Skeletal muscle satellite cell (primary cell): ENCODE measurements around the gene VASP.

Experiments used
- H3K27me3 ChIP-seq: 2 replicates; pipeline ENCODE4 v1.7.0; 2013; ENCODE audit warnings: low read length; ENCODE audit not compliant: control insufficient read depth, insufficient read depth
- H3K36me3 ChIP-seq: 2 replicates; pipeline ENCODE4 v1.7.0; 2013; ENCODE audit warnings: mild to moderate bottlenecking, control low read depth, low read length; ENCODE audit not compliant: insufficient read depth
- H3K4me1 ChIP-seq: 2 replicates; pipeline ENCODE4 v1.7.0; 2013; ENCODE audit warnings: low read length; ENCODE audit not compliant: control insufficient read depth, insufficient read depth
- H3K4me2 ChIP-seq: 2 replicates; pipeline ENCODE4 v1.7.0; 2013; ENCODE audit warnings: mild to moderate bottlenecking, low read length
- H3K4me3 ChIP-seq: 2 replicates; pipeline ENCODE4 v1.7.0; 2013; ENCODE audit warnings: low read length
- H3K9ac ChIP-seq: 2 replicates; pipeline ENCODE4 v1.7.0; 2013; ENCODE audit warnings: mild to moderate bottlenecking, low read depth, low read length, moderate library complexity
- H3K9me3 ChIP-seq: replicated peaks from 2 replicates; pipeline ENCODE4 v1.7.0; 2013; ENCODE audit warnings: mild to moderate bottlenecking, control low read depth, low read length

Gene VASP

DNA sequence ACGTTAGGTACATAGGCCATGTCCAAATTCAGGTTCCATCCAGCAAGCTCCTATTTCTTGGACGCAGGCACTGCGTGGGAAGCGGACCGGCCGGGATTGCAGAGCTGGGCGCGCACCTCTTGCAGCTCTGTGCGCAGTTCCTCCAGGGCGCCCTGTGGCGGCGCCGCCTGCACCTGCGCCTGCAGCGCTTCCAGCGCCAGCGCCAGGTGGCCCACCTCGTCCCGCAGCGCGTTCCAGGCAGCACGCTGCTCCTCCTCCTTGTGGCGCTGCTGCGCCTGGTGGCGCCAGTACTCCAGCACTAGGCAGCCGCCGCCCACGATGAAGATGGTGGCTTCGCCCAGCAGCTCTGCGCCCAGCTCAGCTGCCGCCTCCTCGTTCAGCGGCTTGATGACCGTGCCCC, 46.2 kb downstream of the VASP start:
- Histone ChIP-seq H3K4me3 (no peak overlapping the region), H3K9ac (no peak overlapping the region), H3K36me3 (peaks cover 4% of the 10 kb centered on the region), H3K9me3 (no peaks in the 10 kb centered on the region), H3K4me1 (peaks cover under 1% of the 10 kb centered on the region), H3K4me2 (no peak overlapping the region), H3K27me3 (no peaks in the 10 kb centered on the region)

DNA sequence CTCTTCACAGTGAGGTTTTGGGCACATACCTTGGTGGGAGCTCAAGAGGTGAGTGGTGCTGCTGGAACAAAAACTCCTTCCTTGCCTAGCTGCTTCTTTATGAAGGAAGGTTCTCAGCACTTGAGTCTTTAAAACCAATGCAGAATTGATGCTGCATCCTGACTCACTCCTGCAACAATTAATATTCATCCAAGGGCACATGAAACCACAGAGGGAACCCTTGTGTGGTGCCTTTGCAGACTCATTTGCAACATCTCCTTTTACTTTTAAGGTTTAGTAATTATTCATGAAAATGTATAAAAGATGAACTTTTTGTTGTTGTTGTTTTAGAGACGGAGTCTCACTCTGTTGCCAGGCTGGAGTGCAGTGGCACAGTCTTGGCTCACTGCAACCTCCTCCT, 47.2 kb downstream of the VASP start:
- Histone ChIP-seq H3K4me1 (no peaks in the 10 kb centered on the region), H3K9ac (no peak overlapping the region), H3K4me3 (no peak overlapping the region), H3K9me3 (no peaks in the 10 kb centered on the region), H3K36me3 (peaks cover 4% of the 10 kb centered on the region), H3K4me2 (no peak overlapping the region), H3K27me3 (no peaks in the 10 kb centered on the region)

DNA sequence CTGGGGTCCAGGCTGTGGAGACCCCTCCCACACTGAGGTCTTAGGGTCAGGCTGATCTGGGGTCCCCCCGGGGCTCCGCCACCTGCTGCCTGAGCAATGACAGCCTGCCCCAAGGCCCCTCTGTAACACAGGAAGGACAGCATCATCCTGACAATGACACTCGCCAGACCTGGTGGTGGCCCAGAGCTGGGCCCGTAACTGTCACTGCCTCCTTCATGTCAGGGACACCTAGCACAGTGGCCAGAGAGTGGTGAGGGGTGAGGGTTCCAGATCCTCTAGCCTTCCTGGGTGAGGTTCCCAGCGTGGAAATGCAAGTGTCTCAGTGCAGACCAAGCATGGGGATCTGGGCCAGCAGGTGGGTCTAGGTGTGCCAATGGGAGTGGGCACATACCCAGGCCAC, 49.6 kb downstream of the VASP start:
- H3K9me3 ChIP-seq: no peaks in the 10 kb centered on the region
- H3K36me3 ChIP-seq: peaks cover 4% of the 10 kb centered on the region

DNA sequence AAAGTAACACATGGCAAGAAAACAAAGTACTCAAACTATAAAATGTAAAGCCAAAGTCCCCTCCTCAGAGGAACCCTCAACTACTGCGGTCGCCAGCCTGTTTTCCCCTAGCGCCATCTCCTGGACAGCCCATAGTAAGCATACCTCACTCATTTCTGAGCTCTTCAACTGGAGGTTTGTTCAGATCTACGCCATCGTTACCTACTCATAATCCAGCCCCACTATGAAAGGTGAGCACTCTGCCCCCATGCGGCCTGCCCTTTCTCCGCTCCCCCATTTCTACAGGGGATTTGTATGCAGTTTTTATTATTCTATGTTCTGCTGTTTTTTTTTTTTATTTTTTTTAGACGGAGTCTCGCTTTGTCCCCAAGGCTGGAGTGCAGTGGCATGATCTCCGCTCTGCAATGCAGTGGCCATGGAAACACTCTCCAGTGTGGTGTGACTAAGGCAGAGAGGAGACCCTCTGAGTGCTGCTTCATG, 51.2 kb downstream of the VASP start:
- no peak overlapping the region for H3K4me2 ChIP-seq
- no peaks in the 10 kb centered on the region for H3K27me3 ChIP-seq
- H3K4me3 ChIP-seq: no peak overlapping the region
- no peaks in the 10 kb centered on the region for H3K9me3 ChIP-seq
- no peak overlapping the region for H3K9ac ChIP-seq
- H3K4me1 ChIP-seq: peaks cover 5% of the 10 kb centered on the region
- no peaks in the 10 kb centered on the region for H3K36me3 ChIP-seq

More for the DNA sequence above, 49.6 kb downstream of the VASP start:
- H3K4me2 ChIP-seq: no peak overlapping the region
- H3K4me1 ChIP-seq: no peaks in the 10 kb centered on the region
- H3K9ac ChIP-seq: no peak overlapping the region
- no peaks in the 10 kb centered on the region for H3K27me3 ChIP-seq
- H3K4me3 ChIP-seq: no peak overlapping the region

DNA sequence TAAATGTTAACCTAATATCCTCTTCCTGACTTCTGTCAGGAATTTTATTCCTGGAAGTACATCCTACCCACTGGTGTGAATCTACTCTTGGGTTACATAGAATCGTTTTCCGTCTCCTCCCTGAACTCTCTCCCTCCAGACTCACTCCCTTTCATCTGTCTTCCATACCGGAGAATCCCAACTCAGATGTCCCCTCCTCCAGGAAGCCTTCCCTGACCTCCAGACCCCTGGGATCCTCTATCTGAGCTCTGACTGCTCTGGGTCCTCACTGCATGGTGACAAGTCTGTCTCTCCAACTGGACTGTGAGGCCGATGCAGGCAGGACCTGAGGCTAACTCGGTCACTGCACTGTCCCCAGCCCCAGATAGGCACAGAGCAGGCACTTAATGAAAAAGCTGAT, 52.8 kb downstream of the VASP start:
- no peaks in the 10 kb centered on the region for H3K27me3 ChIP-seq
- peaks cover 5% of the 10 kb centered on the region for H3K4me1 ChIP-seq
- no peaks in the 10 kb centered on the region for H3K9me3 ChIP-seq
- H3K4me3 ChIP-seq: no peak overlapping the region
- no peak overlapping the region for H3K4me2 ChIP-seq
- no peaks in the 10 kb centered on the region for H3K36me3 ChIP-seq
- H3K9ac ChIP-seq: no peak overlapping the region

DNA sequence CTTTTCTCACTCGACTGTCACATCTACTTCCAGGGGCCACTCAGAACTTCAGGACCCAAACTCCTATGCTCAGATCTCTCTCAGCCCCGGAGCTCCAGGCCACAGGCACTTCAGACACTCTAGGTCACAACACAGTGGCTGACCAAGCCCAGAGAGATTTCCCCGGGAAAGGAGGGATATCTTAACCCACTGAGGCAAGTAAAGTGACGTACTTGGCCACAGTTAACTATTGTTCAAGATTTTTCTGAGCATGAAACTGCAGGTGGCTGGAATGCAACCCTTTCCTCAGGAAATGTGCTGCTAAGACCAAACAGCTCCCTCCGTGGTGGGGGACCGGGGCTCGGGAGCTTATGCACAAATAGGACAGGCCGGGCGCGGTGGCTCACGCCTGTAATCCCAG, 53.4 kb downstream of the VASP start:
- no peak overlapping the region for H3K9ac ChIP-seq
- H3K4me3 ChIP-seq: no peak overlapping the region
- no peaks in the 10 kb centered on the region for H3K9me3 ChIP-seq
- H3K4me1 ChIP-seq: peaks cover 5% of the 10 kb centered on the region
- H3K36me3 ChIP-seq: no peaks in the 10 kb centered on the region
- H3K27me3 ChIP-seq: no peaks in the 10 kb centered on the region
- H3K4me2 ChIP-seq: no peak overlapping the region

DNA sequence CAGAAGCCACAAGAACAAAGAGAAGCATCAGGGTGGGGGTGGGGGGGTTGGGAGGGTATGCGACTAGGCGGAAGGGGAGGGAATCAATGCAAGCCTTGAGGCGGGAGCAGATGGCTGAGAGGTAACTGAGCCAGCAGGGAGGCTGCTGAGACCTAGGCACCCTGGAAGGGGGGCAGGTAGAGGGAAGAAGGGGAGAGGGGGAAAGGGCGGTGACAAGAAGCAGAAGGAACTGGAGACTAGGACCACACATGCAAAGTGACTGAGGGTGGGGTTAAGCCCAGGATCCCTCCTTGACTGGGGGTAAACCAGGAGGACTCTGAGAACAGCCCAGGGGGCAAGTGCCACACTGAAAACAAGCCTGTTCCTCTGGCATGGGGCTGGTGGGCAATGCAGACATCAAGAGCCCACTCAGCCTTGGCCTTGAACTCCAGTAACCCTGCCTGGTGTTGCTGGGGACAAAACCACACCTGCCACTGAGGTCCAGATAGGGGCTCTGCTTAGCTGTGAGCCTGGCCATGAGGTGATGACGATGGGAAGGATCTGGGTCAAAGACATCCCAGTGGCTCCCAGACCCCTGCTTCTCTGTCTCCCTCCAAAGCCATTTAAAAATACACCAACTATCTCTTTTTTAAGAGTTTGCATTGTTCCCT, 57.0 kb downstream of the VASP start:
- Histone ChIP-seq H3K36me3 (no peaks in the 10 kb centered on the region), H3K9ac (no peak overlapping the region), H3K9me3 (no peaks in the 10 kb centered on the region), H3K27me3 (no peaks in the 10 kb centered on the region), H3K4me3 (no peak overlapping the region), H3K4me2 (no peak overlapping the region), H3K4me1 (peaks cover 15% of the 10 kb centered on the region)

DNA sequence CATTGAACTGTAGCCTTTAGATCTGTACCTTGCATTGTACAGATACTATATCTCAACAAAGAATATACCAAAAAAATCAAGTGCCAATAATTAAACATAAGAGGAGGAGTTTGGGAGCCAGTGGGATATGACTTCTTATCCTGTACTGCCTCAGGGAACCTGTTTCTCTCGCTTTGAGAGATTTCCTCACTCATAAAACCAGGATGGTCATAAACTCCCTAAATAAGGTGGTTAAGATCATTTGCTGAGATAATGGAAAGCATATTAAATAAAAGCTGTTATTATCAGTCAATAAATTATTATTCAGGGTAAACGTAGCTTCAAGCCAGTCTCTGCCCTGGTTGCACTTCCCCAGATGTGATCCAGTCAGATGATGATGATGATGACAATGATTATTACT, 60.3 kb downstream of the VASP start:
- H3K4me3 ChIP-seq: no peak overlapping the region
- no peaks in the 10 kb centered on the region for H3K9me3 ChIP-seq
- peaks cover 3% of the 10 kb centered on the region for H3K36me3 ChIP-seq
- no peak overlapping the region for H3K9ac ChIP-seq
- H3K4me2 ChIP-seq: no peak overlapping the region
- H3K27me3 ChIP-seq: no peaks in the 10 kb centered on the region
- H3K4me1 ChIP-seq: peaks cover 23% of the 10 kb centered on the region

DNA sequence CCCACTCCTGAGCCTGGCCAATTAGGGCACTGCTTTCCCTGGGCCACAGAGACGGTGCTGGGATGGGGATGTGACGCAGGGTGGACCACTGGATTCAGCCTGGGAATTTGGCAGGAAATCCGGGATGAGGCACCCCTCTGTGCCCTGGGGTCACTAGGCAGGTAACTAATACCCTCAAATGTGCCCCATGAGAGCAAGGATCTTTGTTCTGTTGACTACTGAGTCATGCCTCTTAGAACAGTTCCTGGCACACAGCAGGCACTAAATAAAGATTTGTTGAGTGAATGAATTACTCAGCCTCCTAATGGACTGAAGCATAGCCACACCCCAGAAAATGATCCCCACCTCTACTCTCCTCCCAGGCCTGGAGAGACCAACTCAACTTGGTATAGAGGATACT, 61.5 kb downstream of the VASP start:
- Histone ChIP-seq H3K4me1 (peaks cover 20% of the 10 kb centered on the region), H3K4me3 (peak overlapping the region; percentile 11), H3K9ac (peak overlapping the region; percentile 18), H3K4me2 (peak overlapping the region; percentile 46), H3K9me3 (no peaks in the 10 kb centered on the region), H3K27me3 (no peaks in the 10 kb centered on the region), H3K36me3 (peaks cover 3% of the 10 kb centered on the region)

DNA sequence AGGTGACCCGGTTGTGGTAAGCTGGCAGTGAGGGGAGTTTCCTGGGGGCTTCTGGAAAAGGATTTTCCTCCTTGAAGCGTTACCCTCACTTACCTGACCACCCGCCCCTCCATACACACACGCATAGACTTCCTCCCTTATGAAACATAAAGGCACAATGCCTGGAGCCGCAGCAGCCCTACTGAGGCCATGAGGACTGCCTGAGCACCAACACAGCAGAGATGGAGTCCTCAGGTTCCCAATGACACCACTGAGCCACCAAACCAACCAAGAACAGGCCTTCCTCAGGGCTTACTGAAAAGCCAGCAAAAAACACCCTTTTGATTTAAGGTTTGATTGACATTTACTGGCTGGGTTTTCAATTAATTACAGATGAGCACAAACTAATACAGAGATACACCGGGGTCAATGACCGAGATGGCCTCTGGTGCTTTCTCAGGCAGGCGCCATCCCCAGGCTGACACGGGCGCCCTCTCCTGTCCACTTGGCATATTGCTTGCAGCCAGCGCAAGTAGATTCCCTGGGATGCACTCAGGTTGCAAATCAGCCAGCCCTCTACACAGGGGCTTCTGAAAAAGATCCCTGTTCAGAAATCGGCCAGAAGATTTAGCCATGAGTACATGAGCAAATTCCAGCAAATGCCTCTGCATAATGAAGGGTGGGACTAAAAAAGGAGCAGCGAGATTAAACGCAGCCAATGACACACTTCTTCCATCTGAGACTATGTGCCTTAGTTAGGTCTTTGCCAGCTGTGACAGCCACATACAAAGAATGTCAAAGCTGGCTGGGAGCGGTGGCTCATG, 62.5 kb downstream of the VASP start:
- Histone ChIP-seq H3K9ac (peak overlapping the region; percentile 7), H3K36me3 (peaks cover 3% of the 10 kb centered on the region), H3K9me3 (no peaks in the 10 kb centered on the region), H3K4me1 (peaks cover 24% of the 10 kb centered on the region), H3K4me2 (no peak overlapping the region), H3K4me3 (no peak overlapping the region), H3K27me3 (no peaks in the 10 kb centered on the region)

DNA sequence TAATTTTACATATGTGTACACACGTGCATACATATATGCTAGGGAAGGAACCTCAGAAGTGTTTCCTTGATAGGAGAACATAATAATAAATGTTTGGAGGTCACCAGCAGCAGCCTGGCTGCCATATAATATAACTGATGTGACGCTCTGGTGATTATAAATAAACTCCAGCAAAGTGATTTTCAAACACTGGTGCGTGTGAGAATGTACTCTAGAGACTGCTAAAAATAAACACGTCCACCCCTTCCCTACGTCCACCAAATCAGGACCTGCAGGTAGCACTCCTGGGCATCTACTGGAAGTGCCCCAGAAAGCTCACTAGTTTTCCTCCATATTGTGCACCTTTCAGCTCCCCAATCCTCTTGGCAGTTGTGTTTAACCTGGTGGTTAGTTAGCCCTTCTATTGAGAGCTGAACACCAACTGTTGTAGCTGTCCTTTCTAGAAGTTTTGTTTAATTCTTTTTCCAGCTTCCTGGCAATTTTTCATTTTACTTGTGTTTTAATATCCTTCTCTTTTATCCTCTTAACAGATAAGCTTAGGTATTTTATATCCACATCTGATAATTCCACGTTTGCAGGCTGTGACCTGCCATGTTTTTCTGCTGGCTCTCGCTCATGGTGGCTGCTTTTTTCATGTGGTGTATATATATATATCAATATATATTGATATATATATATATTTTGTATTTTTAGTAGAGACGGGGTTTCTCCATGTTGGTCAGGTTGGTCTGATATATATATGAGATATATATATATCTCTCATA, 64.4 kb downstream of the VASP start:
- H3K4me2 ChIP-seq: no peak overlapping the region

More for the DNA sequence above, 64.4 kb downstream of the VASP start:
- H3K9me3 ChIP-seq: no peaks in the 10 kb centered on the region
- peaks cover 36% of the 10 kb centered on the region for H3K4me1 ChIP-seq
- no peak overlapping the region for H3K4me3 ChIP-seq
- no peak overlapping the region for H3K9ac ChIP-seq
- H3K36me3 ChIP-seq: peaks cover 3% of the 10 kb centered on the region
- H3K27me3 ChIP-seq: no peaks in the 10 kb centered on the region
